K562 (cell line): ENCODE data around the gene ELMO1.

Experiments used
- MYC ChIP-seq, 2 experiments: fragments of 250-450 bp in 1 of 2; sonication (Bioruptor Pico) in 1 of 2; IDR thresholded peaks; 2 replicates each; pipeline versions ENCODE4 v1.5.1 to v1.6.1; 2012 to 2021; ENCODE audit warnings: low read depth in 2 of 2, borderline replicate concordance in 1 of 2, improper control_type of control experiment in 1 of 2, low read length in 1 of 2, mild to moderate bottlenecking in 1 of 2, moderate library complexity in 1 of 2
- NEUROD1 ChIP-seq: fragments of 150-350 bp; IDR thresholded peaks from 2 replicates; pipeline ENCODE4 v1.6.1; 2014; ENCODE audit warnings: borderline replicate concordance, low read length, low read depth; ENCODE audit not compliant: partially characterized antibody
- PHF8 ChIP-seq: fragments of 200-600 bp; sonication (generic); IDR thresholded peaks from 2 replicates; pipeline ENCODE4 v1.6.1; 2012; ENCODE audit warnings: mixed run types, mild to moderate bottlenecking, inconsistent platforms, low read length, moderate library complexity, borderline replicate concordance
- RBM15 ChIP-seq: fragments of 200-400 bp; formaldehyde crosslinking; IDR thresholded peaks from 2 replicates; pipeline ENCODE4 v1.6.1; 2018; ENCODE audit warnings: mild to moderate bottlenecking, low read length, moderate library complexity; ENCODE audit not compliant: insufficient read depth
- STAT5B ChIP-seq: fragments of 250-450 bp; sonication (Bioruptor Pico); IDR thresholded peaks from 2 replicates; pipeline ENCODE4 v1.8.0; 2021; ENCODE audit warnings: mild to moderate bottlenecking, inconsistent platforms
- ZBED1 ChIP-seq: IDR thresholded peaks from 2 replicates; pipeline ENCODE4 v1.6.1; 2014
- ZBTB17 ChIP-seq: fragments of 450-650 bp; formaldehyde crosslinking; IDR thresholded peaks from 2 replicates; pipeline ENCODE4 v1.4.0; 2020; ENCODE audit warnings: mild to moderate bottlenecking
- ZFP91 ChIP-seq: sonication (generic); formaldehyde crosslinking; IDR thresholded peaks from 2 replicates; pipeline ENCODE4 v1.8.0; 2022; ENCODE audit warnings: mild to moderate bottlenecking, missing genetic modification reagents
- ZHX1 ChIP-seq: fragments of 150-350 bp; conservative IDR thresholded peaks from 2 replicates; pipeline ENCODE4 v1.6.1; 2014; ENCODE audit warnings: low read length
- ZNF197 ChIP-seq: fragments of 200-800 bp; sonication (Bioruptor generic); IDR thresholded peaks from 2 replicates; pipeline ENCODE4 v1.6.1; 2016; ENCODE audit warnings: low read depth, missing genetic modification characterization, missing compliant biosample characterization
- ZNF695 ChIP-seq: fragments of 450-650 bp; formaldehyde crosslinking; IDR thresholded peaks from 2 replicates; pipeline ENCODE4 v1.4.0; 2020; ENCODE audit warnings: mild to moderate bottlenecking, moderate library complexity

GRCh38 chr7:36916619-36917018 lies 532.0 kb downstream of the ELMO1 start:
- no peak for TF ChIP-seq ZNF197 (CRISPR knock-in tag)
- no peak for TF ChIP-seq ZBED1
- TF ChIP-seq RBM15: no peak
- no peak for TF ChIP-seq MYC (IDR thresholded peaks at IDR 0.05; ENCODE audit: low read depth, low read length)
- TF ChIP-seq MYC (CRISPR knock-in tag; IDR thresholded peaks at IDR 0.05; ENCODE audit: borderline replicate concordance, low read depth): no peak
- TF ChIP-seq PHF8: no peak
- no peak for TF ChIP-seq ZBTB17 (CRISPR knock-in tag)
- no peak for TF ChIP-seq ZNF695 (CRISPR knock-in tag)
- TF ChIP-seq ZHX1: no peak
- no peak for TF ChIP-seq STAT5B (CRISPR knock-in tag)
- TF ChIP-seq ZFP91 (CRISPR knock-in tag): no peak
- no peak for TF ChIP-seq NEUROD1
